Measurements from ENCODE around the gene FST. TPM values are rescaled to one million over a fixed set of nuclear protein-coding genes. Genes with fewer than 3 reads are reported as not detected.

FST gene
- total RNA-seq, 2 donors from 2014 or later: 63.5 to 91.6 TPM

- H3K27me3 Mint-ChIP-seq (ENCODE audit: insufficient read depth): peaks cover 3% of the 10 kb centered on the region
- peaks cover 16% of the 10 kb centered on the region for H3K36me3 ChIP-seq (ENCODE audit: control insufficient read depth, insufficient read depth, low read length)
- DNase-seq: peak; percentile 84
- H3K4me3 ChIP-seq (ENCODE audit: low read length): peak overlapping the region; percentile 98
- 1 to 4% methylated on average over 9 to 26 of the region's 26 CpGs for WGBS, 2 experiments (ENCODE audit: insufficient coverage in 1 of 2, insufficient read length in 1 of 2)
- TF ChIP-seq, protein P1, sequence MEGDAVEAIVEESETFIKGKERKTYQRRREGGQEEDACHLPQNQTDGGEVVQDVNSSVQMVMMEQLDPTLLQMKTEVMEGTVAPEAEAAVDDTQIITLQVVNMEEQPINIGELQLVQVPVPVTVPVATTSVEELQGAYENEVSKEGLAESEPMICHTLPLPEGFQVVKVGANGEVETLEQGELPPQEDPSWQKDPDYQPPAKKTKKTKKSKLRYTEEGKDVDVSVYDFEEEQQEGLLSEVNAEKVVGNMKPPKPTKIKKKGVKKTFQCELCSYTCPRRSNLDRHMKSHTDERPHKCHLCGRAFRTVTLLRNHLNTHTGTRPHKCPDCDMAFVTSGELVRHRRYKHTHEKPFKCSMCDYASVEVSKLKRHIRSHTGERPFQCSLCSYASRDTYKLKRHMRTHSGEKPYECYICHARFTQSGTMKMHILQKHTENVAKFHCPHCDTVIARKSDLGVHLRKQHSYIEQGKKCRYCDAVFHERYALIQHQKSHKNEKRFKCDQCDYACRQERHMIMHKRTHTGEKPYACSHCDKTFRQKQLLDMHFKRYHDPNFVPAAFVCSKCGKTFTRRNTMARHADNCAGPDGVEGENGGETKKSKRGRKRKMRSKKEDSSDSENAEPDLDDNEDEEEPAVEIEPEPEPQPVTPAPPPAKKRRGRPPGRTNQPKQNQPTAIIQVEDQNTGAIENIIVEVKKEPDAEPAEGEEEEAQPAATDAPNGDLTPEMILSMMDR (conservative IDR thresholded peaks at IDR 0.05): peak; percentile 77
- H3K9me3 ChIP-seq (ENCODE audit: control insufficient read depth, low read length): no peaks in the 10 kb centered on the region
- H3K27ac Mint-ChIP-seq: peak overlapping the region; percentile 92
- peak overlapping the region; percentile 96 for H3K4me3 Mint-ChIP-seq
- peak overlapping the region; percentile 97 for H3K27ac ChIP-seq (ENCODE audit: low read depth, low read length)
- peaks cover 28% of the 10 kb centered on the region for H3K4me1 Mint-ChIP-seq
- peaks cover 6% of the 10 kb centered on the region for H3K36me3 Mint-ChIP-seq (ENCODE audit: low read depth)
- H3K4me1 ChIP-seq (ENCODE audit: control insufficient read depth, insufficient read depth, low read length): peaks cover 14% of the 10 kb centered on the region
- H3K9ac ChIP-seq (ENCODE audit: extremely low read depth, low read length, poor library complexity, severe bottlenecking): peak overlapping the region; percentile 93
- H3K27me3 ChIP-seq (ENCODE audit: control insufficient read depth, insufficient read depth, low read length, poor library complexity, severe bottlenecking): no peaks in the 10 kb centered on the region
- no peaks in the 10 kb centered on the region for H3K9me3 Mint-ChIP-seq
Measured at GRCh38 chr5:53478411-53479044, 1.9 kb upstream of the FST start.

DNA sequence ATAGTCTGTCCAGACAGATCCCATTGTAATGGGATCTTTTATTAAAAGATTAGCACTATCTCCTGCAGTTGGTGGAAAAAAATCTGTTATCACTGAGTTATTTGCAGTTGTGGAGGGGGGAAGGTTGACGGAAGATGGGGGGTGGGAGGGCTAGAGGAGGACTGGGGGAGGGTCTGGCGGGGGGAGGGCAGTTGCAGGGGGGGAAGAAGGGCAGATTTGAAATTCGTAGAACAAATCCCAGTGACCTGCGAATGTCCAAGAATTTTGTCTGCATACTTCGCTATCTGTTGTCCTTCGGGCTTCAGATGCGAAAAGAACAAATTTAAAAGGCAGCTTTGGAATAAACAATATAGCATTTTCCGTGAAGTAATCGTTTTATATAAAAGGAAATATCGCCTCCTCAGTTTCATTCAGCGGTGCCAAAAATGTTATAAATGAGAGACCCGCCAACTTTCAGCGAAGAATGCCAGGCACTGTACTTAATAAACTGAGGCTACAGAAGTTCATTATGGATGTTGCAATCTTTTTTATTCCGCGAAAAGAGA lies 1.3 kb upstream of the FST start:
- no peaks in the 10 kb centered on the region for H3K27me3 ChIP-seq (ENCODE audit: control insufficient read depth, insufficient read depth, low read length, poor library complexity, severe bottlenecking)
- no peaks in the 10 kb centered on the region for H3K9me3 ChIP-seq (ENCODE audit: control insufficient read depth, low read length)
- H3K27me3 Mint-ChIP-seq (ENCODE audit: insufficient read depth): peaks cover 3% of the 10 kb centered on the region
- H3K36me3 ChIP-seq (ENCODE audit: control insufficient read depth, insufficient read depth, low read length): peaks cover 21% of the 10 kb centered on the region
- H3K9ac ChIP-seq (ENCODE audit: extremely low read depth, low read length, poor library complexity, severe bottlenecking): peak overlapping the region; percentile 93
- peak overlapping the region; percentile 98 for H3K4me3 ChIP-seq (ENCODE audit: low read length)
- peak overlapping the region; percentile 97 for H3K27ac ChIP-seq (ENCODE audit: low read depth, low read length)
- peak overlapping the region; percentile 88 for H3K27ac Mint-ChIP-seq
- H3K4me1 ChIP-seq (ENCODE audit: control insufficient read depth, insufficient read depth, low read length): peaks cover 14% of the 10 kb centered on the region
- peak overlapping the region; percentile 96 for H3K4me3 Mint-ChIP-seq
- H3K9me3 Mint-ChIP-seq: no peaks in the 10 kb centered on the region
- no peak for DNase-seq
- WGBS, 2 experiments (ENCODE audit: insufficient coverage in 1 of 2, insufficient read length in 1 of 2): 0 to 1% methylated on average over 12 to 15 of the region's 15 CpGs
- TF ChIP-seq, protein P1 (conservative IDR thresholded peaks at IDR 0.05): no peak
- peaks cover 12% of the 10 kb centered on the region for H3K36me3 Mint-ChIP-seq (ENCODE audit: low read depth)
- peaks cover 29% of the 10 kb centered on the region for H3K4me1 Mint-ChIP-seq

- 0% methylated on average over 16 to 73 of the region's 81 CpGs for WGBS, 2 experiments (ENCODE audit: insufficient coverage in 1 of 2, insufficient read length in 1 of 2)
- Histone ChIP-seq H3K9me3 (ENCODE audit: control insufficient read depth, low read length) (no peaks in the 10 kb centered on the region), H3K9ac (ENCODE audit: extremely low read depth, low read length, poor library complexity, severe bottlenecking) (peak overlapping the region; percentile 93), H3K27ac (ENCODE audit: low read depth, low read length) (peak overlapping the region; percentile 97), H3K4me3 (ENCODE audit: low read length) (peak overlapping the region; percentile 99), H3K36me3 (ENCODE audit: control insufficient read depth, insufficient read depth, low read length) (peaks cover 28% of the 10 kb centered on the region), H3K4me1 (ENCODE audit: control insufficient read depth, insufficient read depth, low read length) (peaks cover 14% of the 10 kb centered on the region), H3K27me3 (ENCODE audit: control insufficient read depth, insufficient read depth, low read length, poor library complexity, severe bottlenecking) (no peaks in the 10 kb centered on the region)
- Mint-ChIP-seq H3K27ac (peak overlapping the region; percentile 90), H3K4me1 (peaks cover 29% of the 10 kb centered on the region), H3K9me3 (no peaks in the 10 kb centered on the region), H3K36me3 (ENCODE audit: low read depth) (peaks cover 13% of the 10 kb centered on the region), H3K27me3 (ENCODE audit: insufficient read depth) (peaks cover 3% of the 10 kb centered on the region), H3K4me3 (peak overlapping the region; percentile 96)
- peak; percentile 87 for DNase-seq
- TF ChIP-seq, protein P1 (conservative IDR thresholded peaks at IDR 0.05): no peak
Measured at GRCh38 chr5:53479590-53480415, 626 bp upstream of the FST start.

Measured in endodermal cell (in vitro differentiated cells).